Tibial nerve (tissue), 3 donors: ENCODE results near the gene OGFRL1.

Experiments
- POLR2A ChIP-seq, 2 donors: fragments of 450-650 bp; IDR thresholded peaks; one replicate each; pipeline ENCODE4 v1.6.1; 2017; ENCODE audit warnings: antibody characterized with exemption in 2 of 2, mild to moderate bottlenecking in 2 of 2, moderate library complexity in 2 of 2
- TF ChIP-seq, protein P1 (sequence below), 5 experiments: fragments of 200-600 bp in 3 of 5; fragments of 450-650 bp in 2 of 5; sonication (generic) in 3 of 5; IDR thresholded peaks; one replicate each; pipeline ENCODE4 v1.5.1; 2016 to 2019; ENCODE audit warnings: antibody characterized with exemption in 5 of 5, mild to moderate bottlenecking in 3 of 5, moderate library complexity in 2 of 5

DNA sequence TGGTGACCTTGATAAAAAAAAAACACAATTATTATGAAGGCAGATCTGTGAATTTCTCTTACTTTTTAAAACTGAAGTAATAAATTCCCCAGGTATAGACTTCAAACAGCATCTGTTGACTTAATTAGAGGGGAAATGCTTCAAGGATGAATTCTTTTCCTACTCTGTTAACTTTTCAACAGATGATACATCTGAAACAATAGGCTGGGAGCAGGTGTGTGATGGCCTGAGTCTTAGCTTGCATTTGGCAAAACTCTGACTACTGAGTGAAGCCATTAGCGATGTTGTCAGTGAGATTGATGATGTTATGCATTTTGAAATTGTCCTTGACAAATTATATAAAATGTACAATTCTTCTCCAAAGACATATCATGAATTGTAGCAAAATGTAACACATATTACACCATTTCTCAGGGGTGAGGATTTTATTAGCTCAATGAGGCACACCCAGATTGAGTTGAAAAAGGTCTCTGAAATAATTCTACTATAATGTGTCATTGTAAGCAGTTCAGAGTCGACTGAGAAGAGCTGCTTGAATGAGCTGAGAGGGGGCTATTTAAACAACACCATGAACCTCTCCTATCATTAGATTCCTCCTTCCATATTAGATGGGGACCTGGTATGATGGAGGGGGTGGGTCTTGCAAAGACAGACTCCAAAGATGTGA is 39.6 kb upstream of the OGFRL1 start:
- TF ChIP-seq POLR2A (IDR thresholded peaks at IDR 0.05), result no peak
- TF ChIP-seq, protein P1, sequence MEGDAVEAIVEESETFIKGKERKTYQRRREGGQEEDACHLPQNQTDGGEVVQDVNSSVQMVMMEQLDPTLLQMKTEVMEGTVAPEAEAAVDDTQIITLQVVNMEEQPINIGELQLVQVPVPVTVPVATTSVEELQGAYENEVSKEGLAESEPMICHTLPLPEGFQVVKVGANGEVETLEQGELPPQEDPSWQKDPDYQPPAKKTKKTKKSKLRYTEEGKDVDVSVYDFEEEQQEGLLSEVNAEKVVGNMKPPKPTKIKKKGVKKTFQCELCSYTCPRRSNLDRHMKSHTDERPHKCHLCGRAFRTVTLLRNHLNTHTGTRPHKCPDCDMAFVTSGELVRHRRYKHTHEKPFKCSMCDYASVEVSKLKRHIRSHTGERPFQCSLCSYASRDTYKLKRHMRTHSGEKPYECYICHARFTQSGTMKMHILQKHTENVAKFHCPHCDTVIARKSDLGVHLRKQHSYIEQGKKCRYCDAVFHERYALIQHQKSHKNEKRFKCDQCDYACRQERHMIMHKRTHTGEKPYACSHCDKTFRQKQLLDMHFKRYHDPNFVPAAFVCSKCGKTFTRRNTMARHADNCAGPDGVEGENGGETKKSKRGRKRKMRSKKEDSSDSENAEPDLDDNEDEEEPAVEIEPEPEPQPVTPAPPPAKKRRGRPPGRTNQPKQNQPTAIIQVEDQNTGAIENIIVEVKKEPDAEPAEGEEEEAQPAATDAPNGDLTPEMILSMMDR (IDR thresholded peaks at IDR 0.05), result no peak
